Measurements from ENCODE around the gene CBARP.

DNA sequence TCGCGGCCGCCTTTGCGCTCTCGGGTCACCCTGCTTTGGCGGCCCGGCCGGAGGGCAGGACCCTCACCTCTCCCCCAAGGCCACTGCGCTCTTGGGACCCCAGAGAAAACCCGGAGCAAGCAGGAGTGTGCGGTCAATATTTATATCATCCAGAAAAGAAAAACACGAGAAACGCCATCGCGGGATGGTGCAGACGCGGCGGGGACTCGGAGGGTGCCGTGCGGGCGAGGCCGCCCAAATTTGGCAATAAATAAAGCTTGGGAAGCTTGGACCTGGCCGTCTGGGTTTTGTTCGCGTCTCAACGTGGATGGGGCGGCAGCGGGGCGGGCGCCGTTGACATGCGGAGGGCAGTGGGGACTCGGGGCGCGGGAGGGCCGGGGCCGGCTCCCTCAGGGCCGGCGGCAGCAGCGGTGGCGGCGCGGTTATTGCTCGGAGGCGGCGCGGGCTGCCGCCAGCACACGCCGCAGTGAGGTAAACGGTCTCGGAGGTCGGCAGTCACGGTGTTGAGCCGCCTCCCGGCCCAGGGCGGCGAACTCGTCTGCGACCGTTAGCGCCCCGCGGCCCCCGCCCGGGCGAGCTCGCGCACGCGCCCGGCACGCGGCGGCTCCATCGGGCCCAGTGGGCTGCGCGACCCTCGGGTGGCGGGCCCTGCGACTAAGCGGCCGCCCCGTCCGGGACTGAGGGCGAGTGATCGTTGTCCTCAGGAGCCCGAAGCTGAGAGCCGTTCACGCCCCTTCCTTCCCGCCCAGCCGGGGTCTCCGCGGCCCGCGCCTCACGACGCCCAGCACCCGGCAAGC lies 9.4 kb downstream of the CBARP start:
- TF ChIP-seq POLR2AphosphoS5 (IDR thresholded peaks at IDR 0.05) = no peak
- TF ChIP-seq EZH2 (IDR thresholded peaks at IDR 0.05; ENCODE audit: borderline replicate concordance, insufficient read depth, low read length, poor library complexity, severe bottlenecking) = no peak
- TF ChIP-seq, protein P1, sequence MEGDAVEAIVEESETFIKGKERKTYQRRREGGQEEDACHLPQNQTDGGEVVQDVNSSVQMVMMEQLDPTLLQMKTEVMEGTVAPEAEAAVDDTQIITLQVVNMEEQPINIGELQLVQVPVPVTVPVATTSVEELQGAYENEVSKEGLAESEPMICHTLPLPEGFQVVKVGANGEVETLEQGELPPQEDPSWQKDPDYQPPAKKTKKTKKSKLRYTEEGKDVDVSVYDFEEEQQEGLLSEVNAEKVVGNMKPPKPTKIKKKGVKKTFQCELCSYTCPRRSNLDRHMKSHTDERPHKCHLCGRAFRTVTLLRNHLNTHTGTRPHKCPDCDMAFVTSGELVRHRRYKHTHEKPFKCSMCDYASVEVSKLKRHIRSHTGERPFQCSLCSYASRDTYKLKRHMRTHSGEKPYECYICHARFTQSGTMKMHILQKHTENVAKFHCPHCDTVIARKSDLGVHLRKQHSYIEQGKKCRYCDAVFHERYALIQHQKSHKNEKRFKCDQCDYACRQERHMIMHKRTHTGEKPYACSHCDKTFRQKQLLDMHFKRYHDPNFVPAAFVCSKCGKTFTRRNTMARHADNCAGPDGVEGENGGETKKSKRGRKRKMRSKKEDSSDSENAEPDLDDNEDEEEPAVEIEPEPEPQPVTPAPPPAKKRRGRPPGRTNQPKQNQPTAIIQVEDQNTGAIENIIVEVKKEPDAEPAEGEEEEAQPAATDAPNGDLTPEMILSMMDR (IDR thresholded peaks at IDR 0.05; ENCODE audit: poor library complexity, severe bottlenecking) = no peak
- no peak for TF ChIP-seq RAD21 (conservative IDR thresholded peaks at IDR 0.05)
- TF ChIP-seq SMC3 (conservative IDR thresholded peaks at IDR 0.05; ENCODE audit: poor library complexity) = no peak
